Transverse colon (tissue), 4 donors: ENCODE measurements around the gene MOGAT1.

Experiments
- CTCF ChIP-seq, 5 experiments: fragments of 200-600 bp in 3 of 5; fragments of 450-650 bp in 2 of 5; sonication (generic) in 3 of 5; IDR thresholded peaks; 1 replicate in 2 of 5; 2 replicates in 3 of 5; pipeline ENCODE4 v1.5.1; 2016 to 2017; ENCODE audit warnings: antibody characterized with exemption in 5 of 5, inconsistent platforms in 3 of 5, mild to moderate bottlenecking in 2 of 5, moderate library complexity in 1 of 5
- EP300 ChIP-seq: sonication (generic); formaldehyde crosslinking; IDR thresholded peaks from one replicate; pipeline ENCODE4 v1.6.1; 2017; ENCODE audit warnings: antibody characterized with exemption, low read depth
- POLR2A ChIP-seq: fragments of 450-650 bp; IDR thresholded peaks from one replicate; pipeline ENCODE4 v1.6.1; 2016; ENCODE audit warnings: antibody characterized with exemption, mild to moderate bottlenecking, moderate library complexity
- POLR2AphosphoS5 ChIP-seq, 3 donors: sonication (generic); formaldehyde crosslinking; IDR thresholded peaks; one replicate each; pipeline ENCODE4 v1.6.1; 2016; ENCODE audit warnings: antibody characterized with exemption in 3 of 3

GRCh38 chr2:222713002-222713401 lies 41.5 kb downstream of the MOGAT1 start:
- TF ChIP-seq CTCF (IDR thresholded peaks at IDR 0.05): no peak
- no peak for TF ChIP-seq POLR2AphosphoS5 (IDR thresholded peaks at IDR 0.05)
- TF ChIP-seq EP300: no peak
- no peak for TF ChIP-seq POLR2A
